ENCODE data around the gene NFE2L1. TPM values are rescaled to one million over a fixed set of nuclear protein-coding genes. Genes with fewer than 3 reads are reported as not detected.

Gene NFE2L1
- total and polyA plus RNA-seq, 2 experiments from 2014 or later: 28.0 to 66.4 TPM

- H3K4me1 ChIP-seq (ENCODE audit: insufficient read depth): peaks cover 27% of the 10 kb centered on the region
- no peaks in the 10 kb centered on the region for H3K36me3 ChIP-seq (ENCODE audit: low read depth)
- H3K27ac ChIP-seq: peak overlapping the region; percentile 98
- peaks cover 33% of the 10 kb centered on the region for H3F3A ChIP-seq (ENCODE audit: insufficient read depth)
- no peak for TF ChIP-seq EZH2 (IDR thresholded peaks at IDR 0.05; ENCODE audit: insufficient read depth, poor library complexity, severe bottlenecking)
- no peak for TF ChIP-seq EZH2phosphoT487 (IDR thresholded peaks at IDR 0.05; ENCODE audit: insufficient read depth, low read depth)
- H3K4me2 ChIP-seq (ENCODE audit: unreplicated experiment): peak overlapping the region; percentile 98
- in situ Hi-C loops (cut with MboI): loop anchor here (5.0 kb wide), 1 partner anchor 47 kb away; no protein-coding TSS in a partner anchor
- H3K9me3 ChIP-seq (ENCODE audit: low read depth): no peaks in the 10 kb centered on the region
- H4K20me1 ChIP-seq (ENCODE audit: insufficient read depth): no peaks in the 10 kb centered on the region
- peak overlapping the region; percentile 93 for H3K9ac ChIP-seq
- peak; percentile 99 for DNase-seq
- H2AFZ ChIP-seq: peak overlapping the region; percentile 77
- no peaks in the 10 kb centered on the region for H3K27me3 ChIP-seq (replicated peaks; ENCODE audit: insufficient read depth)
- no peaks in the 10 kb centered on the region for H3K79me2 ChIP-seq (ENCODE audit: insufficient read depth)
- H3K9me2 ChIP-seq (ENCODE audit: insufficient read depth): no peaks in the 10 kb centered on the region
- peak overlapping the region; percentile 78 for H3K4me3 ChIP-seq
- WGBS, 2 experiments (ENCODE audit: low coverage in 1 of 2, low lambda C conversion rate in 2 of 2, missing lambda C conversion rate in 2 of 2): 1% methylated on average over 39 to 53 of the region's 56 CpGs
Observed at GRCh38 chr17:48025040-48025903, 22.9 kb upstream of the NFE2L1 start.

GRCh38 chr17:48025904-48026501, 22.2 kb upstream of the NFE2L1 start:
- no peaks in the 10 kb centered on the region for H4K20me1 ChIP-seq (ENCODE audit: insufficient read depth)
- H3K79me2 ChIP-seq (ENCODE audit: insufficient read depth): no peaks in the 10 kb centered on the region
- WGBS, 2 experiments (ENCODE audit: low coverage in 1 of 2, low lambda C conversion rate in 2 of 2, missing lambda C conversion rate in 2 of 2): 10 to 12% methylated on average over 8 of the region's 8 CpGs
- no peaks in the 10 kb centered on the region for H3K36me3 ChIP-seq (ENCODE audit: low read depth)
- in situ Hi-C loops (cut with MboI): loop anchor here (5.0 kb wide), 1 partner anchor 46 kb away; no protein-coding TSS in a partner anchor
- no peaks in the 10 kb centered on the region for H3K9me2 ChIP-seq (ENCODE audit: insufficient read depth)
- peaks cover 34% of the 10 kb centered on the region for H3K4me1 ChIP-seq (ENCODE audit: insufficient read depth)
- H3K27me3 ChIP-seq (replicated peaks; ENCODE audit: insufficient read depth): no peaks in the 10 kb centered on the region
- peak overlapping the region; percentile 91 for H3K4me2 ChIP-seq (ENCODE audit: unreplicated experiment)
- H2AFZ ChIP-seq: 0 out of 2 replicates have a peak overlapping the region, but pooled peaks have one; percentile 66
- H3K4me3 ChIP-seq: peak overlapping the region; percentile 73
- peak overlapping the region; percentile 93 for H3K9ac ChIP-seq
- H3K9me3 ChIP-seq (ENCODE audit: low read depth): no peaks in the 10 kb centered on the region
- no peak for TF ChIP-seq EZH2phosphoT487 (IDR thresholded peaks at IDR 0.05; ENCODE audit: insufficient read depth, low read depth)
- no peak for TF ChIP-seq EZH2 (IDR thresholded peaks at IDR 0.05; ENCODE audit: insufficient read depth, poor library complexity, severe bottlenecking)
- peak overlapping the region; percentile 98 for H3K27ac ChIP-seq
- peaks cover 38% of the 10 kb centered on the region for H3F3A ChIP-seq (ENCODE audit: insufficient read depth)
- peak; percentile 68 for DNase-seq

- Histone ChIP-seq H4K20me1 (ENCODE audit: insufficient read depth) (no peaks in the 10 kb centered on the region), H3K9me2 (ENCODE audit: insufficient read depth) (no peaks in the 10 kb centered on the region), H3K4me2 (ENCODE audit: unreplicated experiment) (peak overlapping the region; percentile 91), H3K27me3 (replicated peaks; ENCODE audit: insufficient read depth) (no peaks in the 10 kb centered on the region), H2AFZ (peak overlapping the region; percentile 33; the same call in 1 of the 2 replicates), H3K9ac (peak overlapping the region; percentile 93), H3F3A (ENCODE audit: insufficient read depth) (peaks cover 46% of the 10 kb centered on the region), H3K4me3 (peak overlapping the region; percentile 73), H3K79me2 (ENCODE audit: insufficient read depth) (no peaks in the 10 kb centered on the region), H3K36me3 (ENCODE audit: low read depth) (no peaks in the 10 kb centered on the region), H3K4me1 (ENCODE audit: insufficient read depth) (peaks cover 39% of the 10 kb centered on the region), H3K27ac (peak overlapping the region; percentile 98), H3K9me3 (ENCODE audit: low read depth) (no peaks in the 10 kb centered on the region)
- WGBS, 2 experiments (ENCODE audit: low coverage in 1 of 2, low lambda C conversion rate in 2 of 2, missing lambda C conversion rate in 2 of 2): 9% methylated on average over 17 to 18 of the region's 18 CpGs
- TF ChIP-seq EZH2phosphoT487 (IDR thresholded peaks at IDR 0.05; ENCODE audit: insufficient read depth, low read depth) (no peak), EZH2 (IDR thresholded peaks at IDR 0.05; ENCODE audit: insufficient read depth, poor library complexity, severe bottlenecking) (no peak)
- in situ Hi-C loops (cut with MboI): loop anchor here (5.0 kb wide), 1 partner anchor 46 kb away; no protein-coding TSS in a partner anchor
- DNase-seq: peak; percentile 99
Observed at GRCh38 chr17:48026502-48027321, 21.4 kb upstream of the NFE2L1 start.
